ENCODE data around the gene OR11H7. TPM values are rescaled to one million over a fixed set of nuclear protein-coding genes. Genes with fewer than 3 reads are reported as not detected.
"Not testable (repeated sequence)": the region's sequence is repeated elsewhere in the genome, so short reads cannot be mapped to it uniquely, and the experiment has no call there.

Gene OR11H7
- total RNA-seq, 1 donor from 2014 or later, result not detected

GRCh38 chr14:20277409-20277808, 48.6 kb downstream of the OR11H7 start:
- intact Hi-C loops (cut with micrococcal nuclease), result no loop called here

DNA sequence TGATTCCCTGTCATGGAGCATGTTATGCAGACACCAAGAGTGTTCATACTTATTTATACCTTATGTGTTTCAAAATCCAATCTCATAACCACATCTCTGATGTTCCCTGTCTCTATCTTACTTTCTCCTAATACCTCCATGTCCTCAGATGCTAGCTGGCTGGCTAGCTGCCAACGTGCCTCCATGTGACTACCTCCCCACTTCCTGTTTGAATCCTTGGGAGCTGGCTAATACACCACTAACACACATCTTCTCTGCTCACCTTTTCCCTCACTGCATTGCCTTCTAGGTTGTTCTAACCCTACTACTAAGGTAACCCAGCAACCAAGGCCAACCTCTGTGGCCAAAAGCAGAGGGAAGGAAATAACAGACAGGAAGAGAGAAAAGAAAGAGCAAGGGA, 49.6 kb downstream of the OR11H7 start:
- intact Hi-C loops (cut with micrococcal nuclease), result no loop called here

DNA sequence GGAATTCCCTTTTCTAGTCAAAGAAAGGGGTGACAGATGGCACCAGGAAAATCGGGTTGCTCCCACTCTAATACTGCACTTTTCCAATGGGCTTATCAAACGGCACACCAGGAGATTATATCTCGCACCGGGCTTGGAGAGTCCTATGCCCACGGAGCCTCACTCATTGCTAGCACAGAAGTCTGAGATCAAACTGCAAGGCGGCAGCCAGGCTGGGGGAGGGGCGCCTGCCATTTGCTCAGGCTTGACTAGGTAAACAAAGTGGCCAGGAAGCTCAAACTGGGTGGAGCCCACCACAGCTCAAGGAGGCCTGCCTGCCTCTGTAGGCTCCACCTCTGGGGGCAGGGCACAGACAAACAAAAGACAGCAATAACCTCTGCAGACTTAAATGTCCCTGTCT, 51.5 kb downstream of the OR11H7 start:
- intact Hi-C loops (cut with micrococcal nuclease), result not testable (repeated sequence)

Other genes starting within 250 kb of the OR11H7 start
- not detected in 2 replicates for gene OR4Q2, start 226.8 kb upstream of the OR11H7 start, total RNA-seq
- not detected in 2 replicates for gene OR4K14, start 209.7 kb upstream of the OR11H7 start, total RNA-seq
- gene OR4K13, start 192.9 kb upstream of the OR11H7 start, total RNA-seq, result not detected in 2 replicates
- not detected in 2 replicates for gene OR4L1, start 168.9 kb upstream of the OR11H7 start, total RNA-seq
- not detected in 2 replicates for gene OR4K17, start 118.2 kb upstream of the OR11H7 start, total RNA-seq
- not detected in 2 replicates for gene OR4N5, start 90.2 kb upstream of the OR11H7 start, total RNA-seq
- not detected in 2 replicates for gene OR11G2, start 38.1 kb upstream of the OR11H7 start, total RNA-seq
- gene OR11H6, start 5.3 kb upstream of the OR11H7 start, total RNA-seq, result not detected in 2 replicates
- gene OR11H4, start 10.3 kb downstream of the OR11H7 start, total RNA-seq, result not detected in 2 replicates
- 20.8 and 25.5 TPM in 2 replicates for gene TTC5, start 77.0 kb downstream of the OR11H7 start, total RNA-seq
- gene CCNB1IP1, start 104.3 kb downstream of the OR11H7 start, total RNA-seq, result 24.0 and 24.5 TPM in 2 replicates
- gene PARP2, start 114.7 kb downstream of the OR11H7 start, total RNA-seq, result 23.2 and 29.8 TPM in 2 replicates
- 43.3 and 45.9 TPM in 2 replicates for gene TEP1, start 184.5 kb downstream of the OR11H7 start, total RNA-seq
- 0.07 TPM in 1 of 2 replicates, not detected in the other for gene KLHL33, start 207.2 kb downstream of the OR11H7 start, total RNA-seq
- gene OSGEP, start 225.8 kb downstream of the OR11H7 start, total RNA-seq, result 55.0 and 56.2 TPM in 2 replicates
- gene APEX1, start 226.2 kb downstream of the OR11H7 start, total RNA-seq, result 135 and 144 TPM in 2 replicates
- gene PIP4P1, start 232.5 kb downstream of the OR11H7 start, total RNA-seq, result 36.1 and 43.4 TPM in 2 replicates
- gene PNP, start 240.4 kb downstream of the OR11H7 start, total RNA-seq, result 134 and 140 TPM in 2 replicates

Measured in T-helper 1 cell treated with Interleukin-12 subunit alpha and Interleukin-12 subunit beta and Interleukin-4 antibody, amounts not matched to agents 30 ng/mL and 1 ng/mL, for 36 hours (primary cell).